ENCODE results near the gene REC8.
A peak's percentile ranks its signal among the peaks of the same experiment; 100 is the strongest.

Gene REC8

DNA sequence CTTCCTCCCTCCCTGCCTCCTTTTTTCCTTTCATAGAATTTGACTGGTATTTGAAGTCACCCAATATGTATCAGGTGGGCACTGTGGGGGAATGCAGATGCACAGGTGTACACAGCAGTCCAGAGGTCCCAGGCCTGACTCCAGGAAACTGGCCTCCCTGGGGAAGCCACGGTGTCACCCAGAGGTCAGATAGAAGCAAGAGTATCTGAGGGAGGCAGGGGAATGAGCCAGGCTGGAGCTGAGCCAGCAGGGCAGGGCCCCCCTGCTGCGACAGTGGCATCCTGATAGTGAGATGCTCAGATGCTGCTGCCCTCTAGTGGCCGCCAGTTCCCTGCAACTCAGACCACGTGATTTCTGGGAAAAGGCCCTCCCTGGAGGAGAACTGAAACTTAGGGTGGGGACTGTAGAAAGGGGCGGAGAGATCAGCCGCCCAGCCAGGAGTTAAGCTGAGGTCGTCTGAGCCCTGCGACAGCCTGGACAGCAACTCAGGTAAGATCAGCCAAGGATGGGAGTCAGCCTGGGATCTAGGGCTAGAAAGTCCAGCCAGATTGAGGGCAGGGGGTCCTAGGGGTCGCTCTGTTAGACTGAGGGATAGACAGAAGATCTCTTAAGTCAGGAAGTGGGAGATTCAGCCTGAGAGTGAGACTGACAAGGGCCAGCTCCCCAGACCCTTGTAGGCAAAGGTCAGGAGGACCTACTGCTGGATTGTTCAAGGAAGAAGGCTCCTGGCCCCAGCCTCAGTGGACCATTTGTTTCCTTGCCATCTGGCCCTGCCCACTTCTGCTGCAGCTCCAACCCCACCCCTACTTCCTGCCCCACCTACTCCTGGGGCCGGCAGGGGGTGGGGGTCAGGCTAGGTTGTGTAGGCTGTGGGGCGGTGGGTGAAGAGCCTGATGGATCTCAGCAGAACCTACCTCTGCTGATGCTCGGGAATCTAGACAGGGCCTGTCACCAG is 10.8 kb upstream of the REC8 start, which contains the start of gene IRF9:
TSS of gene IRF9 (plus strand) at position 416 of the 955 bp plus-strand sequence. CDS start 880 bp downstream, outside the sequence.
- DNase-seq = peak; percentile 98

GRCh38 chr14:24162093-24162492 is 9.8 kb upstream of the REC8 start:
- DNase-seq = no peak

GRCh38 chr14:24164518-24164991 is 7.3 kb upstream of the REC8 start:
- no peak for DNase-seq

DNA sequence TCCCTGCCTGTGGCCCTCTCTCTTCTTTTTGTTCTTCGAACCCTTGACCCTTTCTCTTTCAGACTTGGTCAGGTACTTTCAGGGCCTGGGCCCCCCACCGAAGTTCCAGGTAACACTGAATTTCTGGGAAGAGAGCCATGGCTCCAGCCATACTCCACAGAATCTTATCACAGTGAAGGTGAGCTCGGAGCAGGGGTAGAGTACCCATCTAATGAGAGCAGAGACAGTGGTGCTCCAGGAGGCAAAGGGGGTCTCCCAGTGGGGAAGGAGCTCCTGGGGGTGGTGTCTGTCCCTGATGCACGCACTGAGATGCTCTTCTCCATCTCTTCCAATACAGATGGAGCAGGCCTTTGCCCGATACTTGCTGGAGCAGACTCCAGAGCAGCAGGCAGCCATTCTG is 6.1 kb upstream of the REC8 start:
- no peak for DNase-seq

GRCh38 chr14:24167469-24168114 is 4.3 kb upstream of the REC8 start:
- DNase-seq = no peak

DNA sequence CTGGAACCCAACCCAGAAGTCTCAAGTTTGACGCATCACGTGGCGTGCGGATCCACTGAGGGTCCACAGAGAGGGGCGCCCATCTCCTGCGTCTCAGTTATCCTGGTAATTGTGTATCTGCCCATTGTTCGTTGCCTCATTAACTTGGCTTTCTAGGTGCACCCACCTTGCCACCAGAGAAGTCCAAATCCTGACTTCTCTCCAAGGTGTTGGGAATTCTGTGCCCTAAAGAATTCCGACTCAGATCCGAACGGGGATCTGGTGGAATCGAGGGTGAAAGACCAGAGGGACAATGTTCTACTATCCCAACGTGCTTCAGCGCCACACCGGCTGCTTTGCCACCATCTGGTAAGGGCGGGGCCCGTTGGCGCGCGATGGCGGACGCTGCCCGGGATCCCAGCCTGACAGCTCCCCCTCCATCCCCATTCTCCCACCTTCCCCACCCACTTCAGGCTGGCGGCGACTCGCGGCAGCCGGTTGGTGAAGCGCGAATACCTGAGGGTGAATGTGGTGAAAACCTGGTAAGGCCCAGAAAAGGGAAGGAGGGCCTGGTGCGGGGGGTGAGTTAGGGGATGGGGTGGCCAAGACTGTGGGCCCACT is 481 bp downstream of the REC8 start:
- DNase-seq = no peak

DNA sequence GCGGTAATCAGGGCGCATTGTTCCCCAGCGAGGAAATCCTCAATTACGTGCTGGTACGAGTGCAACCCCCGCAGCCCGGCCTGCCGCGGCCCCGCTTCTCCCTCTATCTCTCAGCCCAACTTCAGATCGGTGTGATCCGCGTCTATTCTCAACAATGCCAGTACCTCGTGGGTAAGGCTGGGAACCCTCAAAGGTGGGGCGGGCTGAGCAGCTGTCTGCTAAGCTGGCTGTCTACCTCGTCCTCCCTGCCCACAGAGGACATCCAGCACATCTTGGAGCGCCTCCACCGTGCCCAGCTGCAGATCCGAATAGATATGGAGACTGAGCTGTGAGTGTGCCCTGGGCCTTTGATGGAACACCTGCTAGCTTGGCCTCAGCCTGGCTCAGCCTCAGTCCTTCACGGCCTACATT is 996 bp downstream of the REC8 start:
- DNase-seq = no peak

- DNase-seq = no peak
These were observed 4.7 kb downstream of the REC8 start for GRCh38 chr14:24176599-24176998.

DNA sequence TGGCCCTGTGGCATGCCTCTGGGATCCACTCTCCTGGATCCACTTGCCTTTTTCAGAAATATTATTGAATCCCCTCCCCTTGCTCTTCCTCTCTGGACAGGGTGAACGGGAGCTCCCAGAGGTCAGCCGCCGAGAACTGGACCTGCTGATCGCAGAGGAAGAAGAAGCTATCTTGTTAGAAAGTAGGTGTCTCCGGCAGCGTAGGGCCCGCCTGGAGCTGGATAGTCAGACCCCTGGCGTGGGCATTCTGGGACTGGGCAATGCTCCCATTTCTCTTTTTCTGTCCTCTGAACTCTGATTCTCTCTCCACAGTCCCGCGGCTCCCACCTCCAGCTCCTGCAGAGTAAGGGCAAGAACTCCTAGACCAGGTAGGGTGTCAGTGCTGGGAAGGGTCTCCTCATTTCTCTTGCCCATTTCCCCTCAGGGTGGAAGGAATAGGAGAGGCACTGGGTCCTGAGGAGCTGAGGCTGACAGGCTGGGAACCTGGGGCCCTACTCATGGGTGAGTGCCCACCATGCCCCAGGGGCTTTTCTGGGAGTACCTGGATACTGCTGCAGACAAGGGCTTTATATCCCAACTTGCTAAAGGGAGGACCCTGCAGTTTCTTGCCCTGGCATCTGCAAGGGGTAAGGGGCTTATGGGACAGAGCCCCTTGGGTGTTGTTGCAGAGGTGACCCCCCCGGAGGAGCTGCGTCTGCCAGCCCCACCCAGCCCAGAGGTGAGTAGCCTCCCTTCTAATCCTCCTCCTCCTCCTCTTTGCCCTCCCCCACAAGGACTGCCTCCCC is 5.4 kb downstream of the REC8 start:
- no peak for DNase-seq

DNA sequence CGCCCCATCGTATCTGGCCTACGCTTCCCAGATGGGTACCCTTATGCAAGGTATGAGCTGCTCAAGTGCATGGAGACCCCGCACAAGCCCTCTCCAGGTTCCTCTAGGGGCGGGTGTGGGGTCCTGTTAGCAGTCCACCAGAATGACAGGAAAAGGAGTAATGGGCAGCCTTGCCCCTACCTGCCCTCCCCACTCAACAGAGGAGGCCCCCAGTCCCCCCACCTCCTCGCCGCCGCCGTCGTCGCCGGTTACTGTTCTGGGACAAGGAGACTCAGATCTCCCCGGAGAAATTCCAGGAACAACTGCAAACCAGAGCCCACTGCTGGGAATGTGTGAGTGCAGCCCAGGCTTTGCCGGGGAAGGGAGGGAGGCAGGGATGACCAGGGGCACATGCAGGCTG is 6.0 kb downstream of the REC8 start:
- no peak for DNase-seq

DNA sequence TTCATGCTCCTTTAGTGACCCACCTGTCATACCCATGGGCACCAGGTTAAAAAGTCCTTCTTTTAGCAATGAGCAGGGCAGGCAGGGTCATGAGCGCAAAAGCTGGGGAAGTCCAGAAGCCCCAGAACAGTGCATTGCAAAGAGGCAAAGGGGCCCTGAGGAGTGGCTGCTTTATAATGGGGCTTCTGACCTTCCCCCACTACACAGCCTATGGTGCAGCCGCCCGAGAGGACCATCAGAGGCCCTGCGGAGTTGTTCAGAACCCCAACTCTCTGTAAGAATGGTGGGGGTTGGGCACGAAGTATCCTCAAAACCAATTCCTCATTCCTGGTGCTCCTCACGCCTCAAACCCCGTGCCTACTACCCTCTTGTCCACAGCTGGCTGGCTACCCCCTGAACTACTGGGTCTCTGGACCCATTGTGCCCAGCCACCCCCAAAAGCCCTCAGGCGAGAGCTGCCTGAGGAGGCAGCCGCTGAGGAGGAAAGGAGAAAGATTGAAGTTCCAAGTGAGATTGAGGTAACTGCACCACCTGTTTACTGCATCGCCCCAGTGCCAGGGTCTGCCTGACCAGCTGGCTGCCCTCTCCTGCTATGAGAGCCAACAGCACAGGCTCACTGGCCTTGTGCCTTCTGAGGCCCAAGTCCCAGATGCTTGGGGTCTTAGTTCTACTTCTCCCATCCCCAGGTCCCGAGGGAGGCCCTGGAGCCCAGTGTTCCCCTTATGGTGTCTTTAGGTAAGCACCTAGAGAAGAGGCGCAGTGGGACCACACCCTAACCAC is 6.7 kb downstream of the REC8 start:
- no peak for DNase-seq

DNA sequence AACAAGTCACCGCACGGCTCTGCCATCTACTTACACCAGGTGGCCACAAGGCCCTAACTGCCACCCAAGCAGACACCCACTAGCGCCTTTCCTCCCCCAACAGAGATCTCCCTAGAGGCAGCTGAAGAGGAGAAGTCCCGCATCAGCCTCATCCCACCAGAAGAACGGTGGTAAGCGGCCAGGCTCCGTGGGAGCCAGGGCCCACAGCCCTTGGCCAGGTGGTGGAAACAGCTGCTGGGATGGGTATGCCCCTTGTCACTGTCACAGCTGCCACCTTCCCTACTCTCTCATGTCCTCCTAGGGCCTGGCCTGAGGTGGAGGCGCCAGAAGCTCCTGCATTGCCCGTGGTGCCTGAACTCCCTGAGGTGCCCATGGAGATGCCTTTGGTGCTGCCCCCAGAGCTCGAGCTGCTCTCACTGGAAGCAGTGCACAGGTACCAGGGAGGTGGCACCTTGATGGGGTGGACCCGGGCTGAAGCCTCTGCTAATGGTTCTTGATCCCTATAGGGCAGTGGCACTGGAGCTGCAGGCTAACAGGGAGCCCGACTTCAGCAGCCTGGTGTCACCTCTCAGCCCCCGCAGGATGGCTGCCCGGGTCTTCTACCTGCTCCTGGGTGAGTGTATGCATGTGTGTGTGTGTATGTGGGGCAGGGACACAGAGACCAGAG is 7.5 kb downstream of the REC8 start:
- DNase-seq = no peak

- no peak for DNase-seq
These were observed 8.3 kb downstream of the REC8 start for GRCh38 chr14:24179961-24180796.

DNA sequence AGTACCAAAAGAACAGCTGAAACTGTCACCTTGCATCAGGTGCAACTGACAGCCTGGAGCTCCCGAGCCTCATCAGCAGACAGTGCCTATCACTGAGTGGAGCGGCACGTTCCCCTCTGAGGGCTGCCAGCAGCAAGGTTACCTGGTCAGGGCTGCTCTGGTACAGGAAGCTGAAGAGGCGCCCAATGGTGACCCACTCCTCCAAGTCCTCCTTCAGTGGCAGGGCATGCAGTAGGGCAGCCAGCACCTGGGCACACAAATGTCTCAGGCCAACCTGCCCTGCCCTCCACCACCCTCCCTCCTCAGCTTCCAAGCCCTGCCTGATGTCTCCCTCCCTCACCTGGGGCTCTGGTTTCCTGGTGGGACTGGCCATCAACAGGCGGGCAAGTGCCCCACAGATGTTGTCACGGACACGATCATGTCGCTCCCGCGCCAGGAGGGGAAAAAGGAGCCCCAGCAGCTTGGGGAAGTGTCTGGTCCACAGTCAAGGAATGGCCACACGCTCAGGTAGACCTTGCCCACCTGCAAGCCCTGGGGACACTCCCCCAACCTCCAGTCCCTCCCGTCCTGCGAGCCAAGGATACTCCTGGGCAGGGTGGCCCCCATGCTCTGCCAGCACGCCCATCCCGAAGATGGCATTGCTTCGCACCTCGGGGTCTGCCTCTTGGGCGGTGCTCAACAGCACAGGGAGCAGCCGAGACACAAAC is 9.6 kb downstream of the REC8 start:
- DNase-seq = no peak

- DNase-seq = no peak
These were observed 10.4 kb downstream of the REC8 start for GRCh38 chr14:24182110-24182882.

GRCh38 chr14:24183014-24183481 is 11.2 kb downstream of the REC8 start:
- no peak for DNase-seq

DNA sequence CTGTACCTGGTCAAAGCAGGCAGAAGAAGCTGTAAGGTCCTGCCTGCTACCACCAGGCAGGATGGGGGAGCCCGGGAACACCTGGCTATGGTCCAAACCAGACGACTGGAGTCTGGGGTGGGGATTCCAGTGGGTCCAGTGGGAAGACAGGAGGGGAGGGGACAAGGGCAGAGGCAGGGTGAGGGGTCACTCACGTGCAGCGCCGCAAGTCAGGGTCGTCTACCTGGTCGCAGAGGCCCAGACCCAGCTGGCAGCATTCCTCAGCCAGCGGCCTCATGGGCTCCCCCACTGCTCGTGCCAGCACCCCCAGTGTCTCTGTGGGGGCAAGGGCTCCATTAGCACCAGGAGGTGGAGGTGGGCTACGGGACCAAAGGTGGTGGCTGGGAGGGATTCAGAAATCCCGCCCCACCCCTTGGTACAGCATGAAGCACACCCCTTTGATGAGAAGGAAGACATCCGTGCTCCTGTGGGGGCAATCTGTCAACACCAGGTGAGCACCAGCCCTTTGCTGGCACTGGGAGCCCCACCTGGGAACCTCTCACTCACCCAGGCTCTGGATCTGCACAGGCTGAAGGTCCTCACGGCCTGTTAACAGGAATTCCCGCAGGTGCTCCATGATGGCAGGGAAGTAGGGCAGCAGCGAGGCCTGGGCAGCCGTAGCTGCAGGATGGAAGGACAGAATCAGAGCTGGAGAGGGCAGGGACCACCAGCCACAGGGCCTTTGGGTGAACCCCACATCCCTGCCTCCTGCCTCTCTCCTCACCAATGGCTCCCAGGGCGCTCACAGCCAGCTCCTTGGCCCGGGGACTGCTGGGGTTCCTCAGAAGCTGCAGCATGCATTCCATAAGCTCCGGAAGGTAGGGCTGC is 12.5 kb downstream of the REC8 start:
- no peak for DNase-seq

GRCh38 chr14:24185026-24185425 is 13.1 kb downstream of the REC8 start:
- no peak for DNase-seq

Data from activated CD4-positive, alpha-beta T cell treated with anti-CD3 and anti-CD28 coated beads, Interleukin-2, Interleukin-6, amounts not matched to agents 100 ng/mL and 50 ng/mL, durations not matched to agents 16 hours and 8 hours (primary cell).